RWPE2 (cell line): ENCODE measurements around the gene TMEM233.

Experiments used
- ATAC-seq: fragments of 200-7000 bp; cut with Tn5 transposase; 3 replicates; pipeline ENCODE4 v1.9.1; 2021; ENCODE audit warnings: low read depth
- DNase-seq: peaks from one replicate; pipeline ENCODE4 v3.0.0-alpha.2; 2020; ENCODE audit warnings: low spot score
- H3K27ac ChIP-seq: fragments of 450-650 bp; 2 replicates; pipeline ENCODE4 v1.5.1; 2017; ENCODE audit warnings: mild to moderate bottlenecking; ENCODE audit not compliant: poor library complexity, severe bottlenecking
- H3K27me3 ChIP-seq: fragments of 250-450 bp; sonication (Bioruptor Pico); 2 replicates; pipeline ENCODE4 v1.5.1; 2021; ENCODE audit warnings: mild to moderate bottlenecking, moderate library complexity; ENCODE audit not compliant: insufficient read depth, poor library complexity, severe bottlenecking
- H3K36me3 ChIP-seq: fragments of 250-450 bp; sonication (Bioruptor Pico); 2 replicates; pipeline ENCODE4 v1.5.1; 2020; ENCODE audit warnings: low read depth, mild to moderate bottlenecking, moderate library complexity
- H3K4me1 ChIP-seq: fragments of 250-450 bp; sonication (Bioruptor Pico); 2 replicates; pipeline ENCODE4 v1.5.1; 2021; ENCODE audit warnings: mild to moderate bottlenecking, moderate library complexity; ENCODE audit not compliant: insufficient read depth, poor library complexity, severe bottlenecking
- H3K4me3 ChIP-seq: fragments of 250-450 bp; sonication (Bioruptor Pico); 2 replicates; pipeline ENCODE4 v1.5.1; 2021; ENCODE audit warnings: mild to moderate bottlenecking, moderate library complexity; ENCODE audit not compliant: severe bottlenecking
- H3K9me3 ChIP-seq: fragments of 250-450 bp; sonication (Bioruptor Pico); 2 replicates; pipeline ENCODE4 v1.5.1; 2021; ENCODE audit warnings: mild to moderate bottlenecking, moderate library complexity; ENCODE audit not compliant: severe bottlenecking
- CTCF ChIP-seq: fragments of 450-650 bp; IDR thresholded peaks from one replicate; pipeline ENCODE4 v1.5.1; 2017; ENCODE audit warnings: mild to moderate bottlenecking, moderate library complexity; ENCODE audit not compliant: poor library complexity, severe bottlenecking

Gene TMEM233

GRCh38 chr12:119624966-119625365 is 31.4 kb downstream of the TMEM233 start:
- no peaks in the 10 kb centered on the region for H3K36me3 ChIP-seq
- H3K27ac ChIP-seq, result no peak overlapping the region
- H3K4me1 ChIP-seq, result no peaks in the 10 kb centered on the region
- H3K27me3 ChIP-seq, result no peaks in the 10 kb centered on the region
- no peaks in the 10 kb centered on the region for H3K9me3 ChIP-seq
- H3K4me3 ChIP-seq, result no peak overlapping the region
- ATAC-seq, result no peak
- no peak for DNase-seq
- TF ChIP-seq CTCF, result no peak

DNA sequence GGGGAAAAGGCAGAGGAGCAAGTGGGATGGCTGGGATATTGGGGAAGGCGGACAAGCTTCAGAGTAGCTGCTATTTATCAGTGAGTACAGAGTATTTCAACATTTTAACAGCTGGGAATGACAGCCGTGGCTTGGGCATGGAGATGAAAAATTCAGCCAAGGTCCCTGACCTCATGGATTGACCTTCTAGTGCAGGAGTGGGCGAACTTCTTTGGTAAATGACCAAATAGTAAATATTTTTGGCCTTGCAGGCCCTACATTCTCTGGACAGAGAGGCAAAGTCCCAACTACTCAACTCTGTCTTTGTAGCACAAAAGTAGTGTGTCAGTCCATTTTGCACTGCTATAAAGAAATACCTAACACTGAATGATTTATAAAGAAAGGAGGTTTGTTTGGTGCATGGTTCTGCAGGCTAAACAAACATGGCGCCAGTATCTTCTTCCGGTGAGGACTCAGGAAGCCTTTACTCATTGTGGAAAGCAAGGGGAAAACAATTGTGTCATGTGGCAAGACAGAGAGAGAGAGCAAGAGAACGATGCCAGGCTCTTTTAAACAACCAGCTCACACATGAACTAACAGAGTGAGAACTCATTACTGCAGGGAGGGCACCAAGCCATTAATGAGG is 33.6 kb downstream of the TMEM233 start:
- ATAC-seq, result no peak

GRCh38 chr12:119627686-119628085 is 34.1 kb downstream of the TMEM233 start:
- no peak for TF ChIP-seq CTCF
- DNase-seq, result no peak
- H3K4me3 ChIP-seq, result no peak overlapping the region
- no peaks in the 10 kb centered on the region for H3K27me3 ChIP-seq
- H3K9me3 ChIP-seq, result no peaks in the 10 kb centered on the region
- H3K4me1 ChIP-seq, result no peaks in the 10 kb centered on the region
- no peaks in the 10 kb centered on the region for H3K36me3 ChIP-seq
- ATAC-seq, result no peak
- no peak overlapping the region for H3K27ac ChIP-seq

More for the DNA sequence above, 33.6 kb downstream of the TMEM233 start:
- H3K4me1 ChIP-seq, result no peaks in the 10 kb centered on the region
- H3K27me3 ChIP-seq, result no peaks in the 10 kb centered on the region
- no peak for DNase-seq
- no peaks in the 10 kb centered on the region for H3K36me3 ChIP-seq
- H3K4me3 ChIP-seq, result no peak overlapping the region
- H3K27ac ChIP-seq, result no peak overlapping the region
- H3K9me3 ChIP-seq, result no peaks in the 10 kb centered on the region
- no peak for TF ChIP-seq CTCF

DNA sequence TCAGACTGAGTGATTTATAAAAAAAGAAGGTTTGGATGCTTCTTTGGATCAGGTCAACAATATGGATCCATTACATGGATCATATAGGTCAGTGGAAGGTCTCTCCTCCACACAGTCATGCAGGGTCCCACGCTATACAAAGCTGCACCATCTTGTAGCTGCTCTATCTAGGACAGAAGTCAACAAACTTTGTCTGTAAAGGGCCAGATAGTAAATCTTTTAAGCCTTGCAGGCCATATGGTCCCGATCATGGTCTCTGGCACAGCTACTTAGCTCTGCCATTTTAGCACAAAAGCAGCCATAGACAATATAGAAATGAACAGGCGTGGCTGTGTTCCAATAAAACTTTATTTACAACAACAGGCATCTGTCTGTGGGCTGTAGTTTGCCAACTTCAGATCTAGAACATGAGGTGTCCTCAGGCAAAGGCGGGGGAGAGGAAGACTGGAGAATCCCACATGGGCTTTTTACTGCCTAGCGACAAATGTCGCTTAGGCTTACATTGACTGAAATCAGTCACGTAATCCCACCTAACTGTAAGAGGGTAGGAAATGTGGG is 36.7 kb downstream of the TMEM233 start:
- H3K4me3 ChIP-seq, result no peak overlapping the region
- DNase-seq (no peak), ATAC-seq (no peak)
- no peaks in the 10 kb centered on the region for H3K9me3 ChIP-seq
- no peak for TF ChIP-seq CTCF
- no peaks in the 10 kb centered on the region for H3K4me1 ChIP-seq
- no peaks in the 10 kb centered on the region for H3K27me3 ChIP-seq
- H3K27ac ChIP-seq, result no peak overlapping the region
- no peaks in the 10 kb centered on the region for H3K36me3 ChIP-seq

DNA sequence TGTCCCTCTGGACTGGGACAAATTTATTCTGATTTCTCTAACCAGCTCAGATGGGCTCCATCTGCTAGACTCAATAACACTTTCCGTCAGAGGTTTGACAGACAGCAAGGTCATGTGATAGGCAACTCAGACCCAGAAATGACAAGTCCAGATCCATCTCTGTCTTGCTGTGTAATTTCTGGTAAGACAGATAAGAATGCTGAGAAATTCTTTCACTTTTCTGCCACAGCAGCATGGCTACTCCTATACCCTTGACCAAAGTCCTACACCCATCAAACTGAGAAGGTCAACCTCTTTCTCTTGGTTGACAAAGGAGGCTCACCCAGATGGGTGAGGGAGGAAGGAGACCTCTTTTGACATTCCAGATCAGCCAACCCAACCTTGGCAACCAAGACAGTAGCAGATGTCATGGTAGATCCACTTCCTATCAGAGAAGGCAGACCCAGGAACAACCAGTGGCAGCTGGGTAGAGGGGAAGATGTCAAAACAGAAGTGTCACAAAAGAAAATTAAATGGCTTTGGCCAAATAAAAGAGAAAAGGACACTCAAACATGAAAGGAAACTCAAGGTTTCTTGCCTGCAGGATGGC is 37.5 kb downstream of the TMEM233 start:
- Histone ChIP-seq H3K4me3 (no peak overlapping the region), H3K36me3 (no peaks in the 10 kb centered on the region), H3K27ac (no peak overlapping the region), H3K27me3 (no peaks in the 10 kb centered on the region), H3K9me3 (no peaks in the 10 kb centered on the region), H3K4me1 (no peaks in the 10 kb centered on the region)
- no peak for TF ChIP-seq CTCF
- DNase-seq, result no peak
- ATAC-seq, result no peak
